ENCODE results near the gene CCT8L2.
"Not testable (repeated sequence)": the region's sequence is repeated elsewhere in the genome, so short reads cannot be mapped to it uniquely, and the experiment has no call there.

The CCT8L2 gene

DNA sequence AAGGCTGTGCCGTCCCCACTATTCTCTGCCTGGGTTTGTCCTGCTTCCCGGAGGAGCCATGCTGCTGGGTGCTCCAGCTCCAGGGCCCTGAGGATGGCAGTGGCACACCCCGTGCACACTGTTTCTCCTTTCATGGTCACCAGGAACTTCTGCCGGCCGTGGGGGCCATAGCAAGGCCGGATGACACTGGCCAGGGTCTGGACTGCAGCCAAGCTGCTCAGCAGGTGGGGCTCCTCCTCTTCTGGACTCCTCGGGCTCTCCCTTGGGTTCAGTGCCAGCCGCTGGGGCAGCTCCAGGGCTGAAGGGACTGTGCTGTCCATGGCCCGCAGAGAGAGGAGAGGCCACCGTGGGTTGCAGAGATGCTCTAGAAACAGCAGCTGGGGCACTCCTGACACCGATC is 379 bp downstream of the CCT8L2 start:
- not testable (repeated sequence) for FAIRE-seq

DNA sequence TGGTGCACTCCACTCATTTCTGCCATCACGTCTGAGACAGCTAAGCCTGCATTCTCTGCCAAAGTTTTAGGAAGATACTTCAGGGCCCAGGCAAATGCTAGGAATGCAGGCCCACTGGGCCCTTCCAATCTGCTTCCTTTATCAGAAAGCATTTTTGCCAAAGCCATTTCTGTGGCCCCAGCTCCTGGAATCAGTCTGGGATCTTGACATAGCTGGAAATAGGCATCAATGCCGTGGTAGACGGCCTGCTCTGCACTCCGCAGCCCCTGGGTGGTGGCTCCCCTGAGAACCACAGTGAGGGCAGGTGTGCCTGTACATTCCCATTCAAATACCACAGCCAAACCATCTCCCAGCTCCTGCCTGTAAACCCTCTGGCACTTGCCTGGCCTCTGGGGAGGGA is 1.5 kb downstream of the CCT8L2 start:
- not testable (repeated sequence) for FAIRE-seq

DNA sequence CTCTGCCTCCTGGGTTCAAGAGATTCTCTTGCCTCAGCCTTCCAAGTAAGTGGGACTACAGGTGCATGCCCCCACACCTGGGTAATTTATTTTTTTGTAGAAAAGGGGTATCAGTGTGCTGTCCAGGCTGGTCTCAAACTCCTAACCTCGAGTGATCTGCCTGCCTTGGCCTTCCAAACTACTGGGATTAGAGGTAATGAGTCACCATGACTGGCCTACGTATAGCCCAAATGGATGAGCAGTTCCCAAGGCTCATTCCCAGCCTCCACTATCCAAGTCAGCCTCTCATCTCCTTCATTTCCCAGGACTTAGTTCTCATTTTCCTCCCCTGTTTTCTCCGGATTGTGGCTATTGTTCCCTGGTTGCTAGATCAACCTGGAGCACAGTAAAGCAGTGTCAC is 5.6 kb downstream of the CCT8L2 start:
- no peak for FAIRE-seq

GRCh38 chr22:16586170-16586569 is 6.4 kb downstream of the CCT8L2 start:
- no peak for FAIRE-seq

GRCh38 chr22:16580872-16581271 is 11.7 kb downstream of the CCT8L2 start:
- not testable (repeated sequence) for FAIRE-seq

DNA sequence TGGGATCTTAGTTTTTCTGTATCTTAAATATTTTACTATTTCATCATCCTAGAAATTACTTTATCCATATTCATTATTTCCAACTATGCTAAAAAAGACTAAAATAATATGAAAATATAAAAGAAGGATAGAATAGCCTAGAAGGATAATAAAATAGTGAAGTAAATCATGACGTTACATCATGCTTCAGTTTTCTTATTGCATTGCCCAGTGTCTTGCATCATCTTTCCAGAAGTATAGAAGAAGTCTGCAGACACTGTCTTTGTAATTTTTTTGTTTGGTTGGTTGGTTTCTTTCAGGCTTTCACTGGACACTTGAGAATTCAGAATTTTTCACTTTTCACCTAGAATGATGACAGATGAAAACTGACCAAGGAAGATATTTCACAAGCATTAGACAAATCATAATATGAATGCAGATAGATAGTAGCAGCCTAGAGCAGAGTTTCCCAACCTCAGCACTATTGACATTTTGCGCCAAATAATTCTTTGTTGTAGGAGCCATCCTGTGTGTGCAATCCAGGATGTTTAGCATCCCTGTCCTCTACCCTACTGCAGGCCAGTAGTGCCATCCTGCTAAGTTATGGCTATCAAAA is 23.3 kb downstream of the CCT8L2 start:
- FAIRE-seq, result not testable (repeated sequence)

DNA sequence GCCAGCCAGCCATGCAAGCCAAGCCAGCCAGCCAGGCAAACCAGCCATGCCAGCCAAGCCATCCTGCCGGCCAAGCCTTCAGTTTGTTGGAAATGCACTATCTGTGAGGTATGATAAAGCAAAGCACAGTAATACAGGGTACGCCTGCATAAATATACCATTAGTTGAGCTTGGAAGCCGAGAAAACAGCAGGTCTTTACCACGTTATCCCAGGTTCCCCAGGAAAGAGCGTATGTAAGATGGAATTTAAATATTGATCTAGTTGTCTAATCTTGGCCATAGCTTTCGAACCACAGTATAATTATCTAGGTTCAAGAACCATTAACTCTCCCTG is 24.2 kb downstream of the CCT8L2 start:
- no peak for FAIRE-seq

DNA sequence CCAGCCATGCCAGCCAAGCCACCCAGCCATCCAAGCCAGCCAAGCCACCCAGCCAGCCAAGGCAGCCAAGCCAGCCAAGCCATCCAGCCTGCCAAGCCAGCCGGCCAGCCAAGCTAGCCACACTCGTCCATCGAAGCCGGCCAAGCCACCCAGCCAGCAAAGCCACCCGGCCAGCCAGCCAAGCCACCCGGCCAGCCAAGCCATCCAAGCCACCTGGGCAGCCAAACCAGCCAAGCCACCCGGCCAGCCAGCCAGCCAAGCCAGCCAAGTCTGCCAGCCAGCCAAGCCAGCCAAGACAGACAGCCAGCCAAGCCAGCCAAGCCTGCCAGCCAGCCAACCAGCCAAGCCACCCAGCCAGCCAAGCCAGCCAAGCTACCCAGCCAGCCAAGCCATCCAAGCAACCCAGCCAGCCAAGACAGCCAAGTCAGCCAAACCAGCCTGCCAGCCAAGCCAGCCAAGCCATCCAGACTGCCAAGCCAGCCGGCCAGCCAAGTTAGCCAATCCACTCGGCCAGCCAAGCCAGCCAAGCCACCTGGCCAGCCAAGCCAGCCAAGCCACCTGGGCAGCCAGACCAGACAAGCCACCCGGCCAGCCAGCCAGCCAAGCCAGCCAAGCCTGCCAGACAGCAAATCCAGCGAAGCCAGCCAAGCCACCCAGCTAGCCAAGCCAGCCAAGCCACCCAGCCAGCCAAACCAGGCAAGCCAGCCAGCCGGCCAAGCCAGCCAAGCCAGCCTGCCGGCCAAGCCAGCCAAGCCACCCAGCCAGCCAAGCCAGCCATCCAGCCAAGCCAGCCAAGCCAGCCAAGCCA is 24.8 kb downstream of the CCT8L2 start:
- not testable (repeated sequence) for FAIRE-seq

DNA sequence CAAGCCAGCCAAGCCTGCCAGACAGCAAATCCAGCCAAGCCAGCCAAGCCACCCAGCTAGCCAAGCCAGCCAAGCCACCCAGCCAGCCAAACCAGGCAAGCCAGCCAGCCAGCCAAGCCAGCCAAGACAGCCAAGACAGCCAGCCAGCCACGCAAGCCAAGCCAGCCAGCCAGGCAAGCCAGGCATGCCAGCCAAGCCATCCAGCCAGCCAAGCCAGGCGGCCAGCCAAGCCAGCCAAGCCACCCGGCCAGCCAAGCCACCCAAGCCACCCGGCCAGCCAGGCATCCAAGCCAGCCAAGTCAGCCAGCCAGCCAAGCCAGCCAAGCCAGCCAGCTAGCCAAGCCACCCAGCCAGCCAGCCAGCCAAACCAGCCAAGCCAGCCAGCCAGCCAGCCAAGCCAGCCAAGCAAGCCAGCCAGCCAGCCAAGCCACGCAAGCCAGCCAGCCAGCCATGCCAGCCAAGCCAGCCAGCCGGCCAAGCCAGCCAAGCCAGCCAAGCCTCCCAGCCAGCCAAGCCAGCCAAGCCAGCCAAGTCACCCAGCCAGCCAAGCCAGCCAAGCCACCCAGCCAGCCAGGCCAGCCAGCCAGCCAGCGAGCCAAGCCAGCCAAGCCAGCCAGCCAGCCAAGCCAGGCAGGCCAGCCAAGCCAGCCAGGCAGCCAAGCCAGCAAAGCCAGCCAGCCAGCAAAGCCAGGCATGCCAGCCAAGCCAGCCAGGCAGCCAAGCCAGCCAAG is 26.0 kb downstream of the CCT8L2 start:
- not testable (repeated sequence) for FAIRE-seq

- FAIRE-seq, result not testable (repeated sequence)
These were observed 26.8 kb downstream of the CCT8L2 start for GRCh38 chr22:16565585-16566420.

GRCh38 chr22:16564837-16565584 is 27.6 kb downstream of the CCT8L2 start:
- FAIRE-seq, result not testable (repeated sequence)

- no peak for FAIRE-seq
These were observed 28.8 kb downstream of the CCT8L2 start for GRCh38 chr22:16563555-16564520.

GRCh38 chr22:16562711-16563554 is 29.7 kb downstream of the CCT8L2 start:
- FAIRE-seq, result no peak

- FAIRE-seq, result not testable (repeated sequence)
These were observed 31.4 kb downstream of the CCT8L2 start for GRCh38 chr22:16561093-16561658.

DNA sequence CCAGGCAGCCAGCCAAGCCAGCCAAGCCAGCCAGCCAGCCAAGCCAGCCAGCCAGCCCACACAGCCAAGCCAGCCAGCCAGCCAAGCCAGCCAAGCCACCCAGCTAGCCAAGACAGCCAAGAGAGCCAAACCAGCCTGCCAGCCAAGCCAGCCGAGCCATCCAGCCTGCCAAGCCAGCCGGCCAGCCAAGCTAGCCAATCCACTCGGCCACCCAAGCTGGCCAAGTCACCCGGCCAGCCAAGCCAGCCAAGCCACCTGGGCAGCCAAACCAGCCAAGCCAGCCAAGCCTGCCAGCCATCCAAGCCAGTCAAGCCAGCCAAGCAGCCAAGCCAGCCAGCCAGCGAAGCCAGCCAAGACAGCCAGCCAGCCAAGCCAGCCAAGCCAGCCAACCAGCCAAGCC is 32.0 kb downstream of the CCT8L2 start:
- not testable (repeated sequence) for FAIRE-seq

DNA sequence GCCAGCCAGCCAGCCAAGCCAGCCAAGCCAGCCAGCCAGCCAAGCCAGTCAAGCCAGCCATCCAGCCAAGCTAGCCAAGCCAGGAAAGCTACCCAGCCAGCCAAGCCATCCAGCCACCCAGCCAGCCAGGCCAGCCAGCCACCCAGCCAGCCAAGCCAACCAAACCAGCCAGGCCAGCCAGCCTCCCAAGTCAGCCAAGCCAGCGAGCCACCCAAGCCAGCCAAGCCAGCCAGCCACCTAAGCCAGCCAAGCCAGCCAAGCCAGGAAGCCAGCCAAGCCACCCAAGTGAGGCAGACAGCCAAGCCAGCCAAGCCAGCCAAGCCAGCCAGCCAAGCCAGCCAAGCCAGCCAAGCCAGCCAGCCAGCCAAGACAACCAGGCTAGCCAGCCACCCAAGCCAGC is 32.6 kb downstream of the CCT8L2 start:
- FAIRE-seq, result not testable (repeated sequence)

GRCh38 chr22:16559056-16559955 is 33.3 kb downstream of the CCT8L2 start:
- no peak for FAIRE-seq

- FAIRE-seq, result not testable (repeated sequence)
These were observed 34.1 kb downstream of the CCT8L2 start for GRCh38 chr22:16558376-16558945.
